HEK293T (cell line): ENCODE results near the gene DSTYK.

ENCODE experiments used
- CTCF ChIA-PET: fragments of 350-600 bp; formaldehyde crosslinking; extraction: SDS; loops from one replicate; lab custom pipeline; 2021; ENCODE audit warnings: antibody characterized with exemption, inconsistent platforms; lab: Yijun Ruan, JAX
- POLR2A ChIA-PET: fragments of 350-600 bp; formaldehyde crosslinking; extraction: SDS; loops from one replicate; lab custom pipeline; 2020; ENCODE audit warnings: antibody characterized with exemption, inconsistent platforms; lab: Yijun Ruan, JAX
- DNase-seq: peaks from one replicate; pipeline ENCODE4 v3.0.0; 2012; ENCODE audit warnings: mixed read lengths; ENCODE audit errors: extremely low spot score
- ARNT ChIP-seq: fragments of 450-650 bp; IDR thresholded peaks from 2 replicates; pipeline ENCODE4 v1.6.1; 2017; ENCODE audit warnings: mild to moderate bottlenecking
- BHLHE40 ChIP-seq: fragments of 450-650 bp; IDR thresholded peaks from 2 replicates; pipeline ENCODE4 v1.6.1; 2016; ENCODE audit warnings: mild to moderate bottlenecking, moderate library complexity, borderline replicate concordance
- CTBP1 ChIP-seq: fragments of 450-650 bp; IDR thresholded peaks from 2 replicates; pipeline ENCODE4 v1.6.1; 2016; ENCODE audit warnings: borderline replicate concordance
- ELF4 ChIP-seq: fragments of 450-650 bp; IDR thresholded peaks from 2 replicates; pipeline ENCODE4 v1.6.1; 2017; ENCODE audit warnings: antibody characterized with exemption
- FOXA1 ChIP-seq: fragments of 450-650 bp; IDR thresholded peaks from 2 replicates; pipeline ENCODE4 v1.6.1; 2016; ENCODE audit warnings: mild to moderate bottlenecking
- FOXK2 ChIP-seq: fragments of 450-650 bp; IDR thresholded peaks from 2 replicates; pipeline ENCODE4 v1.6.1; 2016; ENCODE audit warnings: mild to moderate bottlenecking
- FOXM1 ChIP-seq: fragments of 450-650 bp; IDR thresholded peaks from 2 replicates; pipeline ENCODE4 v1.6.1; 2017; ENCODE audit warnings: mild to moderate bottlenecking, borderline replicate concordance
- HDGF ChIP-seq: fragments of 450-650 bp; IDR thresholded peaks from 2 replicates; pipeline ENCODE4 v1.6.1; 2017; ENCODE audit warnings: antibody characterized with exemption, borderline replicate concordance
- L3MBTL2 ChIP-seq: fragments of 450-650 bp; conservative IDR thresholded peaks from 2 replicates; pipeline ENCODE4 v1.6.1; 2016; ENCODE audit warnings: mild to moderate bottlenecking
- LEF1 ChIP-seq: fragments of 450-650 bp; IDR thresholded peaks from 2 replicates; pipeline ENCODE4 v1.6.1; 2017; ENCODE audit warnings: mild to moderate bottlenecking, borderline replicate concordance
- NFRKB ChIP-seq: fragments of 450-650 bp; IDR thresholded peaks from 2 replicates; pipeline ENCODE4 v1.6.1; 2016; ENCODE audit warnings: mild to moderate bottlenecking, moderate library complexity
- PKNOX1 ChIP-seq: fragments of 450-650 bp; IDR thresholded peaks from 2 replicates; pipeline ENCODE4 v1.6.1; 2016
- SP1 ChIP-seq: fragments of 450-650 bp; IDR thresholded peaks from 2 replicates; pipeline ENCODE4 v1.6.1; 2017
- SUZ12 ChIP-seq: fragments of 450-650 bp; IDR thresholded peaks from 2 replicates; pipeline ENCODE4 v1.6.1; 2016; ENCODE audit warnings: mild to moderate bottlenecking
- TARDBP ChIP-seq: fragments of 450-650 bp; IDR thresholded peaks from 2 replicates; pipeline ENCODE4 v1.6.1; 2016
- ZNF384 ChIP-seq: fragments of 450-650 bp; IDR thresholded peaks from 2 replicates; pipeline ENCODE4 v1.6.1; 2016

DSTYK gene

GRCh38 chr1:205171369-205171768 lies 40.1 kb downstream of the DSTYK start:
- POLR2A ChIA-PET, result no interaction called here
- DNase-seq, result no peak
- TF ChIP-seq PKNOX1 (no peak), SUZ12 (no peak), TARDBP (no peak), FOXK2 (no peak), ELF4 (no peak), L3MBTL2 (no peak), BHLHE40 (no peak), ARNT (no peak), FOXA1 (no peak), FOXM1 (no peak), SP1 (no peak), NFRKB (no peak), ZNF384 (no peak)
- CTCF ChIA-PET, result interaction anchor here (0.7 kb wide), 1 partner anchor 13 kb away, joined by 4 read pairs; no protein-coding TSS in a partner anchor

GRCh38 chr1:205170532-205171269 lies 40.8 kb downstream of the DSTYK start:
- ChIA-PET POLR2A (no interaction called here), CTCF (interaction anchor here (0.7 kb wide), 1 partner anchor 12 kb away, joined by 4 read pairs; no protein-coding TSS in a partner anchor)
- DNase-seq, result no peak
- no peak for TF ChIP-seq FOXM1
- no peak for TF ChIP-seq FOXA1
- TF ChIP-seq ARNT, result no peak
- TF ChIP-seq HDGF, result no peak
- TF ChIP-seq FOXK2, result no peak
- TF ChIP-seq CTBP1, result no peak
- TF ChIP-seq NFRKB, result no peak
- no peak for TF ChIP-seq ZNF384
- TF ChIP-seq L3MBTL2, result no peak
- TF ChIP-seq ELF4, result no peak
- no peak for TF ChIP-seq PKNOX1
- no peak for TF ChIP-seq TARDBP
- TF ChIP-seq SP1, result no peak
- no peak for TF ChIP-seq SUZ12
- TF ChIP-seq LEF1, result no peak
- no peak for TF ChIP-seq BHLHE40

DNA sequence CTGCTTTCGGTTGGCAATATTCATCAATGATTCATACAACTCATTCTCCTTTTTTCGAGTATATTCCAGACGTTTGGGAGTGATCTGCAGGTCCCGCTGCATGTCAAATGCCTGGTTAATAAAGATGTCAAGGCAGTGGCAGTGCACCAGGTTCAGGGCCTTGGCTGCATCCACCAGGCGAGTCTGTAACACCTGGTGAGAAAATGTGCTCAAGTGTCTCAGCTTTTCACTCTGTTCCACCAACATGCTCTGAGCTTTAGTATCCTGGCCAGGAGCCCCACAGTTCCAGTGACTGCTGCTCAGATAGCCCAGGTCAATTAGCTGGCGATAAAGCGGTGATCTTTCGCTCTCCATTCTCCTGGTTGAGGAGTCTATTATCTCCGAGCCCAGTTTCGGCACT lies 42.3 kb downstream of the DSTYK start:
- TF ChIP-seq HDGF, result no peak
- TF ChIP-seq TARDBP, result no peak
- TF ChIP-seq ARNT, result no peak
- no peak for TF ChIP-seq SP1
- TF ChIP-seq FOXK2, result no peak
- TF ChIP-seq SUZ12, result no peak
- TF ChIP-seq CTBP1, result no peak
- no peak for TF ChIP-seq NFRKB
- no peak for TF ChIP-seq BHLHE40
- no peak for TF ChIP-seq ELF4
- no peak for TF ChIP-seq LEF1
- no peak for TF ChIP-seq FOXM1
- no peak for TF ChIP-seq ZNF384
- no peak for TF ChIP-seq L3MBTL2
- no peak for TF ChIP-seq FOXA1
- no peak for TF ChIP-seq PKNOX1
- CTCF ChIA-PET, result no interaction called here
- POLR2A ChIA-PET, result no interaction called here
- DNase-seq, result no peak

- ChIA-PET CTCF (no interaction called here), POLR2A (no interaction called here)
- TF ChIP-seq SUZ12 (no peak), SP1 (no peak), ZNF384 (no peak), FOXA1 (no peak), ELF4 (no peak), FOXK2 (no peak), ARNT (no peak), LEF1 (no peak), NFRKB (no peak), TARDBP (no peak), L3MBTL2 (no peak), CTBP1 (no peak), HDGF (no peak), FOXM1 (no peak), BHLHE40 (no peak), PKNOX1 (no peak)
- DNase-seq, result no peak
These were observed 43.2 kb downstream of the DSTYK start for GRCh38 chr1:205168291-205168690.

DNA sequence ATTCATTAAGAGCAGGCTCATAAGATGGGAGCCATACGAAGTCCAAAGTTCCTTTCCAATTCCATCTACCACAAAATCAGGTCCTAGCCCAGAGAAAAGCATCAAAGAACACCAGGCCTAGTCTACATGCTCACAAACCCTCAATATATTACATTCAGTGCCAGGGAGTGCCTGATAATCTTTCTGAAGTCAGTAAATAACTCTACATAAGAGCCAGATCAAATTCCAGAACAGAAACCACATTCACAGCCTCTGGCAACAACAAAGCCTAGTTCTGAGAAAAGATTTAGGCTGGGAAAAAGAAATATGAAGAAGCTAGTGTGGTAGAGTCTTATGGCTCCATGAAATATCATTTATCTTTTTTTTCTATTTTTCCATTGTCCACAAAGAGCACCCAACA lies 49.2 kb downstream of the DSTYK start:
- no peak for DNase-seq
- ChIA-PET POLR2A (no interaction called here), CTCF (no interaction called here)
- TF ChIP-seq SUZ12 (no peak), ZNF384 (no peak), CTBP1 (no peak), BHLHE40 (no peak), PKNOX1 (no peak), NFRKB (no peak), FOXK2 (no peak), ELF4 (no peak), FOXM1 (no peak), LEF1 (no peak), L3MBTL2 (no peak), HDGF (no peak), FOXA1 (no peak)
